Omental fat pad (tissue), 4 donors: ENCODE results near the gene TMEM178B. TPM values are rescaled to one million over a fixed set of nuclear protein-coding genes. Genes with fewer than 3 reads are reported as not detected.
"Not testable (repeated sequence)": the region's sequence is repeated elsewhere in the genome, so short reads cannot be mapped to it uniquely, and the experiment has no call there.

ENCODE experiments used
- ATAC-seq: fragments of 150-250 bp; one replicate; pipeline ENCODE4 v1.9.1; 2016; ENCODE audit warnings: mild to moderate bottlenecking, moderate library complexity; ENCODE audit not compliant: low FRiP score
- DNase-seq: peaks from one replicate; pipeline ENCODE4 v3.0.0-alpha.2; 2019; ENCODE audit warnings: low spot score
- total RNA-seq, 4 donors: library from RNA; depleted of rRNA; stranded (reverse); fragments of >200 nt; gene quantifications; one replicate each; pipeline ENCODE4 v1.1.0, GENCODE V29; 2016
- TF ChIP-seq, protein P1 (sequence below), 3 donors: fragments of 450-650 bp; IDR thresholded peaks; one replicate each; pipeline ENCODE4 v1.5.1; 2016 to 2017; ENCODE audit warnings: antibody characterized with exemption in 3 of 3, mild to moderate bottlenecking in 3 of 3, moderate library complexity in 2 of 3

TMEM178B gene
- total RNA-seq, result 1 to 10 TPM in 1 of 4 donors, under 1 TPM in 3; 0.50 to 1.3 (median 0.81) TPM

DNA sequence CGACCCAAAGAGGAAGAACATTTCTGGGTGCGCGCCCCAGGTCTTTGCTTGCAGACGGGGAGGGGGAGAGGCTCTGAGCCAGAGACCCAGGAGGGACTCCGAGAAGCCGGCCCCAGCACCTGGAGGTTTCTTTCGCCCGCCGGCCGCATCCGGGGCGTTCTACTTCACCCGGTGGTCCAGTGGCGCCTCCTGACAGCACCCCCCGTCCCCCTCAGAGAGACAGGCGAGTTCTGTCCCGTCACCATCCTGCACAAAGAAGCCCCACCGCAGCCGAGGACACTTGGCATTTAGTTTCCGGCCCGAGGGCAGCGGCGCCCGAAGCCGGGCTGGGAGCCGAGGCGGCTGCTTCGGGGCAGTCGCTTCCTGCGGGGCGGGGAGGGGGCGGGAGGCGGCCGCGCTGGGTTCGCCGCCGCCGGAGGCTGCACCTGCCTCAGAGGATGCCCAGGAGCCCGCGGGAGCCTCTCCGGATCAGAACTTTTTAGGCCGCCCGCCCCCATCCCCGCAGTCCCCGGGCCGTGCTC lies at the start of gene TMEM178B:
TSS of gene TMEM178B (plus strand) at position 424 of the 521 bp plus-strand sequence.
- DNase-seq, result no peak
- no peak for ATAC-seq
- TF ChIP-seq, protein P1, sequence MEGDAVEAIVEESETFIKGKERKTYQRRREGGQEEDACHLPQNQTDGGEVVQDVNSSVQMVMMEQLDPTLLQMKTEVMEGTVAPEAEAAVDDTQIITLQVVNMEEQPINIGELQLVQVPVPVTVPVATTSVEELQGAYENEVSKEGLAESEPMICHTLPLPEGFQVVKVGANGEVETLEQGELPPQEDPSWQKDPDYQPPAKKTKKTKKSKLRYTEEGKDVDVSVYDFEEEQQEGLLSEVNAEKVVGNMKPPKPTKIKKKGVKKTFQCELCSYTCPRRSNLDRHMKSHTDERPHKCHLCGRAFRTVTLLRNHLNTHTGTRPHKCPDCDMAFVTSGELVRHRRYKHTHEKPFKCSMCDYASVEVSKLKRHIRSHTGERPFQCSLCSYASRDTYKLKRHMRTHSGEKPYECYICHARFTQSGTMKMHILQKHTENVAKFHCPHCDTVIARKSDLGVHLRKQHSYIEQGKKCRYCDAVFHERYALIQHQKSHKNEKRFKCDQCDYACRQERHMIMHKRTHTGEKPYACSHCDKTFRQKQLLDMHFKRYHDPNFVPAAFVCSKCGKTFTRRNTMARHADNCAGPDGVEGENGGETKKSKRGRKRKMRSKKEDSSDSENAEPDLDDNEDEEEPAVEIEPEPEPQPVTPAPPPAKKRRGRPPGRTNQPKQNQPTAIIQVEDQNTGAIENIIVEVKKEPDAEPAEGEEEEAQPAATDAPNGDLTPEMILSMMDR (IDR thresholded peaks at IDR 0.05), result no peak

DNA sequence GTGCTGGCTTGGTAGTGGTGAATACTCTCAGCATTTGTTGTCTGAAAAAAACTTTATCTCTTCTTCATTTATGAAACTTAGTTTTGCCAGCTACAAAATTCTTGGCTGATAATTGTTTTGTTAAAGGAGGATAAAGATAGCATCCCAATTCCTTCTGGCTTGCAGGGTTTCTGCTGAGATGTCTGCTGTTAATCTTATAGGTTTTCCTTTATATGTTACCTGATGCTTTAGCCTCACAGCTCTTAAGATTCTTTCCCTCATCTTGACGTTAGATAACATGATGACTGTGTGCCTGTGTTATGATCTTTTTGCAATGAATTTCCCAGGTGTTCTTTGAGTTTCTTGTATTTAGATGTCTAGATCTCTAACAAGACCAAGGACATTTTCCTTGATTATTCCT lies 49.2 kb upstream of the TMEM178B start:
- DNase-seq (no peak), ATAC-seq (no peak)
- TF ChIP-seq, protein P1 (IDR thresholded peaks at IDR 0.05), result no peak

DNA sequence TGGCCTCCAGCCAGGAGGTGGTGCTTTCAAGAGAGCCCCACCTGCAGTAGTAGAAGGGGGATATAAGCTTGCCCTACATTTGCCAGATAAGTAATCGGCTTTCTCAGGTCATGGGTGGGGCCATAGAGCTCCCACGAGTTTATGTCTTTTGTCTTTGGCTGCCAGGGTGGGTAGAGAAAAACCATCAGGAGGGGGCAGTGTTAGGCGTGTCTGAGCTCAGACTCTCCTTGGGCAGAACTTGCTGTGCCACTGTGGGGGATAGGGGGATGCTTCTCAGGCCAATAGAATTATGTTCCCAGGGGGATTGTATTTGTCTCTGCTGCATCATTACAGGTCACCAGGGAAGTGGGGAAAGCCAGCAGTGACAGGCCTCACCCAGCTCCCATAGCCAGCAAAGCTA lies 46.8 kb upstream of the TMEM178B start:
- DNase-seq, result no peak
- ATAC-seq, result no peak
- TF ChIP-seq, protein P1 (IDR thresholded peaks at IDR 0.05), result no peak

DNA sequence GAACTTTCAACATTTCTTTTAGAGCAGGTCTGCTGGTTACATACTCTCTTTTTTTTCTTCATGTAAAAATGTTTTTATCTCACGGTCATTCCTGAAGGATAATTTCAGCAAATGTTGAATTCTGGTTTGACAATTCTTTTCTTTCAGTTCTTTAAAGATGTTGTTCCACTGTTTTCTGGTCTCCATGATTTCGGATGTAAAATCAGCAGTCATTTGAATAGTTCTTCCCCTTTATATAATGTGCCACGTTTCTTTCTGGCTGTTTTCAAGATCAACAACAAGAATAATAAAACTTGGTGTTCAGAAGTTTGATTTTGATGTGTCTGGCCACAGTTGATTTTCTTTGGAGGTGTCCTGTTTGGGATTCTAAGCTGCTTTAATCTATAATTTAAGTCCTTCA lies 45.1 kb upstream of the TMEM178B start:
- ATAC-seq, result no peak
- TF ChIP-seq, protein P1 (IDR thresholded peaks at IDR 0.05), result no peak
- DNase-seq, result no peak

DNA sequence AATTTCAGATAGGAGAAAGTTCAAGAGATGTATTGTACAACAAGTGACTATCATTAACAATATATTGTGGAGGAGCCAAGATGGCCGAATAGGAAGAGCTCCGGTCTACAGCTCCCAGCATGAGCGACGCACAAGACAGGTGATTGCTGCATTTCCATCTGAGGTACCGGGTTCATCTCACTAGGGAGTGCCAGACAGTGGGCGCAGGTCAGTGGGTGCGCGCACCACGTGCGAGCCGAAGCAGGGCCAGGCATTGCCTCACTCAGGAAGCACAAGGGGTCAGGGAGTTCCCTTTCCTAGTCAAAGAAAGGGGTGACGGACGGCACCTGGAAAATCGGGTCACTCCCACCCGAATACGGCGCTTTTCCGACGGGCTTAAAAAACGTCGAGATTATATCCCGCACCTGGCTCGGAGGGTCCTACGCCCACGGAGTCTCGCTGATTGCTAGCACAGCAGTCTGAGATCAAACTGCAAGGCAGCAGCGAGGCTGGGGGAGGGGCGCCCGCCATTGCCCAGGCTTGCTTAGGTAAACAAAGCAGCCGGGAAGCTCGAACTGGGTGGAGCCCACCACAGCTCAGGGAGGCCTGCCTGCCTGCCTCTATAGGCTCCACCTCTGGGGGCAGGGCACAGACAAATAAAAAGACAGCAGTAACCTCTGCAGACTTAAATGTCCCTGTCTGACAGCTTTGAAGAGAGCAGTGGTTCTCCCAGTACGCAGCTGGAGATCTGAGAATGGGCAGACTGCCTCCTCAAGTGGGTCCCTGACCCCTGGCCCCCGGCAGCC lies 41.1 kb upstream of the TMEM178B start:
- DNase-seq, ATAC-seq: not testable (repeated sequence)

DNA sequence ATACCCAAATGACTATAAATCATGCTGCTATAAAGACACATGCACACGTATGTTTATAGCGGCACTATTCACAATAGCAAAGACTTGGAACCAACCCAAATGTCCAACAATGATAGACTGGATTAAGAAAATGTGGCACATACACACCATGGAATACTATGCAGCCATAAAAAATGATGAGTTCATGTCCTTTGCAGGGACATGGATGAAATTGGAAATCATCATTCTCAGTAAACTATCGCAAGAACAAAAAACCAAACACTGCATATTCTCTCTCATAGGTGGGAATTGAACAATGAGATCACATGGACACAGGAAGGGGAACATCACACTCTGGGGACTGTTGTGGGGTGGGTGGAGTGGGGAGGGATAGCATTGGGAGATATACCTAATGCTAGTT lies 35.8 kb upstream of the TMEM178B start:
- DNase-seq, ATAC-seq: not testable (repeated sequence)

DNA sequence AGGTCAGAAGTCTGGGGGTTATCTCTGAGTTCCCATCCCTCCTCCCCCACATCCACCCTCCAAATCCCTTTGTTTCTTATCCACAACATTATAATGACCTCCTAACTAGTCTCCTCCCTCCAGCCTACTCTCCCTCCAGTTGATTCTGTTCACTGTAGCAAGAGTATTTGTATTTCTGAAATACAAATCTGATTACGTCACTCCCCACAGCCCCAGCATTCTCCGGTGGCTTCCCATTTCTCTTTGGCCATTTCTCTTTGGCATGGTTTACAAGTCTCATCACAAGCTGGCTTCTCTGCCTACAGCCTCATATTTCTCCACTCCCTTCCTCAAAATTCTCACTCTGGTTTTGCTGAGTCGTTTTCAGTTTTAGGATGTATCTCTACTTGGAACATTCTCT lies 34.5 kb upstream of the TMEM178B start:
- no peak for ATAC-seq
- TF ChIP-seq, protein P1 (IDR thresholded peaks at IDR 0.05), result no peak
- DNase-seq, result no peak
